DOHH2 (cell line): ENCODE data around the gene PGRMC1.
A peak's percentile ranks its signal among the peaks of the same experiment; 100 is the strongest.
"Not testable (repeated sequence)": the region's sequence is repeated elsewhere in the genome, so short reads cannot be mapped to it uniquely, and the experiment has no call there.

Experiments
- H3F3A ChIP-seq: fragments of 200-600 bp; sonication (generic), shearing (Covaris generic); 2 replicates; pipeline ENCODE4 v1.6.0; 2016; ENCODE audit warnings: antibody characterized with exemption, mild to moderate bottlenecking; ENCODE audit not compliant: control insufficient read depth, insufficient read depth
- H3K27ac ChIP-seq: fragments of 200-600 bp; sonication (generic); 2 replicates; pipeline ENCODE4 v1.5.1; 2014; ENCODE audit warnings: low read depth, mild to moderate bottlenecking, low read length, moderate library complexity
- H3K27me3 ChIP-seq: fragments of 200-600 bp; sonication (generic); 2 replicates; pipeline ENCODE4 v1.6.1; 2014; ENCODE audit warnings: mild to moderate bottlenecking, low read length, mixed read lengths; ENCODE audit not compliant: control insufficient read depth
- H3K36me3 ChIP-seq: fragments of 200-600 bp; sonication (generic); 2 replicates; pipeline ENCODE4 v1.6.1; 2014; ENCODE audit warnings: mild to moderate bottlenecking, low read length, moderate library complexity, mixed read lengths; ENCODE audit not compliant: control insufficient read depth
- H3K4me1 ChIP-seq: fragments of 200-600 bp; sonication (generic); 2 replicates; pipeline ENCODE4 v1.6.1; 2014; ENCODE audit warnings: mild to moderate bottlenecking, low read length, mixed read lengths; ENCODE audit not compliant: control insufficient read depth
- H3K4me2 ChIP-seq: fragments of 200-600 bp; sonication (generic); 2 replicates; pipeline ENCODE4 v1.6.0; 2014; ENCODE audit warnings: mild to moderate bottlenecking, low read length, moderate library complexity
- H3K4me3 ChIP-seq: fragments of 200-600 bp; sonication (generic); 2 replicates; pipeline ENCODE4 v1.5.1; 2014; ENCODE audit warnings: mild to moderate bottlenecking, low read length, mixed read lengths
- H3K79me2 ChIP-seq: fragments of 200-600 bp; sonication (generic); 2 replicates; pipeline ENCODE4 v1.6.1; 2014; ENCODE audit warnings: mild to moderate bottlenecking, low read length, mixed read lengths; ENCODE audit not compliant: control insufficient read depth
- H3K9me2 ChIP-seq: fragments of 200-600 bp; sonication (generic); replicated peaks from 2 replicates; pipeline ENCODE4 v1.6.1; 2014; ENCODE audit warnings: mild to moderate bottlenecking, low read length, mixed read lengths; ENCODE audit not compliant: control insufficient read depth
- H3K9me3 ChIP-seq: fragments of 200-600 bp; sonication (generic); 2 replicates; pipeline ENCODE4 v1.6.1; 2014; ENCODE audit warnings: antibody characterized with exemption, low read length, mixed read lengths; ENCODE audit not compliant: control insufficient read depth, insufficient read depth
- H4K20me1 ChIP-seq: fragments of 200-600 bp; sonication (generic); 2 replicates; pipeline ENCODE4 v1.6.0; 2014; ENCODE audit warnings: low read depth, mild to moderate bottlenecking, antibody characterized with exemption, low read length, moderate library complexity; ENCODE audit not compliant: control insufficient read depth, insufficient read depth
- EZH2phosphoT487 ChIP-seq: fragments of 200-600 bp; sonication (generic); IDR thresholded peaks from 2 replicates; pipeline ENCODE4 v1.6.1; 2017; ENCODE audit warnings: borderline replicate concordance, mild to moderate bottlenecking, antibody characterized with exemption, low read length, moderate library complexity, mixed read lengths
- TF ChIP-seq, protein P1 (sequence below): fragments of 200-600 bp; sonication (generic); IDR thresholded peaks from one replicate; pipeline ENCODE4 v1.5.1; 2014; ENCODE audit warnings: antibody characterized with exemption, mild to moderate bottlenecking, low read depth, low read length; ENCODE audit not compliant: poor library complexity, severe bottlenecking

PGRMC1 gene

DNA sequence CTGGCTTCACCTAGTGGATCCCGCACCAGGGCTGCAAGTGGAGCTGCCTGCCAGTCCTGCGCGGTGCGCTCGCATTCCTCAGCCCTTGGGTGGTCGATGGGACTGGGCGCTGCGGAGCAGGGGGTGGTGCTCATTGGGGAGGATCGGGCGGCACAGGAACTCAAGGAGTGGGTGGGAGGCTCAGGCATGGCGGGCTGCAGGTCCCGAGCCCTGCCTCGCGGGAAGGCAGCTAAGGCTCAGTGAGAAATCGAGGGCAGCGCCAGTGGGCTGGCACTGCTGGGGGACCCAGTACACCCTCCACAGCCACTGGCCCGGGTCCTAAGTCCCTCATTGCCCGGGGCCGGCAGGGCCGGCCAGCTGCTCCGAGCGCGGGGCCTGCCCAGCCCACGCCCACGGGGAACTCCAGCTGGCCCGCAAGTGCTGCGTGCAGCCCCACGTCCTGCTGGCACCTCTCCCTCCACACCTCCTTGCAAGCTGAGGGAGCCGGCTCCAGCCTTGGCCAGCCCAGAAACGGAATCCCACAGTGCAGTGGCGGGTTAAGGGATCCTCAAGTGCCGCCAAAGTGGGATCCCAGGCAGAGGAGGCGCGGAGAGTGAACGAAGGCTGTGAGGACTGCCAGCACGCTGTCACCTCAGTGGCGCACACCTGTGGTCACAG lies 27.6 kb upstream of the PGRMC1 start:
- no peaks in the 10 kb centered on the region for H3K9me2 ChIP-seq
- H3K4me2 ChIP-seq: no peak overlapping the region
- H3F3A ChIP-seq: no peaks in the 10 kb centered on the region
- no peaks in the 10 kb centered on the region for H3K27me3 ChIP-seq
- no peaks in the 10 kb centered on the region for H3K79me2 ChIP-seq
- no peak overlapping the region for H3K27ac ChIP-seq
- H3K36me3 ChIP-seq: no peaks in the 10 kb centered on the region
- no peaks in the 10 kb centered on the region for H3K9me3 ChIP-seq
- TF ChIP-seq, protein P1, sequence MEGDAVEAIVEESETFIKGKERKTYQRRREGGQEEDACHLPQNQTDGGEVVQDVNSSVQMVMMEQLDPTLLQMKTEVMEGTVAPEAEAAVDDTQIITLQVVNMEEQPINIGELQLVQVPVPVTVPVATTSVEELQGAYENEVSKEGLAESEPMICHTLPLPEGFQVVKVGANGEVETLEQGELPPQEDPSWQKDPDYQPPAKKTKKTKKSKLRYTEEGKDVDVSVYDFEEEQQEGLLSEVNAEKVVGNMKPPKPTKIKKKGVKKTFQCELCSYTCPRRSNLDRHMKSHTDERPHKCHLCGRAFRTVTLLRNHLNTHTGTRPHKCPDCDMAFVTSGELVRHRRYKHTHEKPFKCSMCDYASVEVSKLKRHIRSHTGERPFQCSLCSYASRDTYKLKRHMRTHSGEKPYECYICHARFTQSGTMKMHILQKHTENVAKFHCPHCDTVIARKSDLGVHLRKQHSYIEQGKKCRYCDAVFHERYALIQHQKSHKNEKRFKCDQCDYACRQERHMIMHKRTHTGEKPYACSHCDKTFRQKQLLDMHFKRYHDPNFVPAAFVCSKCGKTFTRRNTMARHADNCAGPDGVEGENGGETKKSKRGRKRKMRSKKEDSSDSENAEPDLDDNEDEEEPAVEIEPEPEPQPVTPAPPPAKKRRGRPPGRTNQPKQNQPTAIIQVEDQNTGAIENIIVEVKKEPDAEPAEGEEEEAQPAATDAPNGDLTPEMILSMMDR: no peak
- TF ChIP-seq EZH2phosphoT487: no peak
- H3K4me3 ChIP-seq: no peak overlapping the region
- no peaks in the 10 kb centered on the region for H3K4me1 ChIP-seq
- no peaks in the 10 kb centered on the region for H4K20me1 ChIP-seq

DNA sequence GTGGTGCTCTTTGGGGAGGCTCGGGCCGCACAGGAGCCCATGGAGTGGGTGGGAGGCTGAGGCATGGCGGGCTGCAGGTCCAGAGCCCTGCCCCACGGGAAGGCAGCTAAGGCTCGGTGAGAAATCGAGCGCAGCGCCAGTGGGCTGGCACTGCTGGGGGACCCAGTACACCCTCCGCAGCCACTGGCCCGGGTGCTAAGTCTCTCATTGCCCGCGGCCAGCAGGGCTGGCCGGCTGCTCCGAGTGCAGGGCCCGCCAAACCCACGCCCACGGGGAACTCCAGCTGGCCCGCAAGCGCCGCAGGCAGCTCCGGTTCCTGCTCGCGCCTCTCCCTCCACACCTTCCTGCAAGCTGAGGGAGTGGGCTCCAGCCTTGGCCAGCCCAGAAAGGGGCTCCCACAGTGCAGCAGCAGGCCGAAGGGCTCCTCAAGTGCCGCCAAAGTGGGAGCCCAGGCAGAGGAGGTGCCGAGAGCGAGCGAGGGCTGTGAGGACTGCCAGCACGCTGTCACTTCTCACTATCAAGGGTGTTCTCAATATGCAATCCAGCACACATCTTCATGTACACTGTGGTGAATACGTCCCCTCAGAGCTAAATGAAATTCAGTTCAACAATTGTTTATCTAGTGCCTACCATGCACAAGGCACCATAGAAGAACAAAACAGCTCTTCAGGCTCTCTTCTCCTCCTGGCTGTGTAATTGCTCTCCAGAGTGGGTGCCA lies 25.0 kb upstream of the PGRMC1 start:
- H3K27me3 ChIP-seq, H3K9me2 ChIP-seq, H3K4me3 ChIP-seq, H3K36me3 ChIP-seq, H3K79me2 ChIP-seq, H4K20me1 ChIP-seq, H3F3A ChIP-seq, H3K4me1 ChIP-seq, H3K4me2 ChIP-seq, H3K9me3 ChIP-seq, H3K27ac ChIP-seq: not testable (repeated sequence)

DNA sequence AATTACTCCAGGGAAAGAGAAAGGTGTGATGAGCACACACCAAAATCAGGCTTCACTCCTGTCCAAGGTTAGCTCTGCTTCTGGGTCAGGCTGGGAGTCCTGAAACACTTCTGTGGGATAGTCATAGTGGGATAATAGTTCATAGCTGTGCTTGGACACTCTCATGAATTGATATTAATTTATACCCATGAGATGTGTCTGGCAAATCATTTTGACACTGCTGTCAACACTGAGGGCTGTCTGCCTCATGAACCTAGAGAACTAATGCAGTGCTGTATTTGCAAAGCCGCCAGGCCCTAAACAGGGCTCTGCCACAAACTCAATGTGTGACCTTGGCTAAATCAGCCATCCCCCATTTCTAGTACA lies 24.5 kb upstream of the PGRMC1 start:
- Histone ChIP-seq H3K27ac (no peak overlapping the region), H3K4me1 (no peaks in the 10 kb centered on the region), H3K9me2 (no peaks in the 10 kb centered on the region), H3F3A (no peaks in the 10 kb centered on the region), H3K36me3 (no peaks in the 10 kb centered on the region), H3K79me2 (no peaks in the 10 kb centered on the region), H3K27me3 (no peaks in the 10 kb centered on the region), H3K4me2 (no peak overlapping the region), H3K4me3 (no peak overlapping the region), H3K9me3 (no peaks in the 10 kb centered on the region), H4K20me1 (no peaks in the 10 kb centered on the region)
- TF ChIP-seq EZH2phosphoT487: no peak
- TF ChIP-seq, protein P1: no peak

DNA sequence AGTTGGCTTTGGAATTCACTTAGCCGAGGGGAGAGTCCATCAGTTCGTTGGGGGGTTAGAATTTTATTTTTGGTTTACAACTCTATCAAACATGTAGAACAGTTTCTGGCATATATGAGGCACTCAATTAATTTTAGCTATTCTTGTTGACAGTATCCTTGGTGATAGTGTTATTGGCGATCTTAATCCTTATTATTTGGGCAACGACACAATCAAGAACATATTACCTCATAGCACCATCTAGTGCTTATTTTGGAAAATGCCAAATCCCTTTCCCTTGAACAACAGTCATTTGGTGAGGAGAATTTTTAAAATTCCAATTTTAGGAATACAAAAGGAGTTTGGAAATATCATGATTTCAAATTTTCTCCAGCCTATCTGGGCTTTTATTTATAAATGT lies 17.9 kb upstream of the PGRMC1 start:
- Histone ChIP-seq H3K79me2 (no peaks in the 10 kb centered on the region), H3K4me1 (no peaks in the 10 kb centered on the region), H3F3A (no peaks in the 10 kb centered on the region), H3K27me3 (0 out of 2 replicates have a peak, but pooled peaks cover 4% of the 10 kb centered on the region), H3K4me2 (no peak overlapping the region), H3K4me3 (no peak overlapping the region), H3K9me3 (no peaks in the 10 kb centered on the region), H3K9me2 (no peaks in the 10 kb centered on the region), H3K36me3 (no peaks in the 10 kb centered on the region), H3K27ac (no peak overlapping the region), H4K20me1 (no peaks in the 10 kb centered on the region)
- no peak for TF ChIP-seq EZH2phosphoT487
- TF ChIP-seq, protein P1: peak; percentile 43
